ENCODE measurements around the gene MAN1A1.

DNA sequence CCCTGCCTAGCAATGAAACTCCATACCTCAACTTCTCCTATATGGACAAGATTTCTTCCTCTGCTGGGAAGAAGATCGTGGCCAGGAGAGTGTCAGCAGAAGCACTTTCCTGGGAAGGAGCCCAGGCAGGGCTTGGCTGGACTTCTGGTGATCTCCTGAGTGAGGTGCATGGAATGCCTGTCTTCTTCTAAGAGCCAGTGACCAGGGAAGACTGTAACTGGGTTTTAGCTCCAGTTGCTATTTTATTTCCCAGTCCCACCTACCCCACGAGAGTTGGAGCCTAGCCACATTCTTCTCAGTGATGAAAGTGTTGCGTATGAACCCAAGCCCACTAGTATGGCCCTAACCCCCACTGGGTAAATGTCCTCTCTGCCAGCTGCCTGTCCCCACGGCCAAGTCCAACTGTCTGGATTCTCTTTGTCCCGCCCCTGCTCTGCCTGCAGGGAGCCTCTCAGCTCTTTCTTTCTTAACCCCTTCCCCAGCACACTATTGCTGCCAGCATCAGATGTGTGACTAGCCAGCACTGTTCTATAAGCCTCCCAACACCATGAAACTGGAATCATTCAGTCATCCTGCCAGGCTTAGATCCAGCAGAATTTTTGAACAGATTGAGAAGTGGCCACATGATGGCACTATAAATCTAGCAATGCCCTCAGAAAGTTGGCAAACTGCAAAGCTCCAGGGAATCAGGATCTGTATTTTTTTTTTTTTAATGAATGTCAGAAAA, 201.3 kb downstream of the MAN1A1 start:
- TF ChIP-seq, protein P1, sequence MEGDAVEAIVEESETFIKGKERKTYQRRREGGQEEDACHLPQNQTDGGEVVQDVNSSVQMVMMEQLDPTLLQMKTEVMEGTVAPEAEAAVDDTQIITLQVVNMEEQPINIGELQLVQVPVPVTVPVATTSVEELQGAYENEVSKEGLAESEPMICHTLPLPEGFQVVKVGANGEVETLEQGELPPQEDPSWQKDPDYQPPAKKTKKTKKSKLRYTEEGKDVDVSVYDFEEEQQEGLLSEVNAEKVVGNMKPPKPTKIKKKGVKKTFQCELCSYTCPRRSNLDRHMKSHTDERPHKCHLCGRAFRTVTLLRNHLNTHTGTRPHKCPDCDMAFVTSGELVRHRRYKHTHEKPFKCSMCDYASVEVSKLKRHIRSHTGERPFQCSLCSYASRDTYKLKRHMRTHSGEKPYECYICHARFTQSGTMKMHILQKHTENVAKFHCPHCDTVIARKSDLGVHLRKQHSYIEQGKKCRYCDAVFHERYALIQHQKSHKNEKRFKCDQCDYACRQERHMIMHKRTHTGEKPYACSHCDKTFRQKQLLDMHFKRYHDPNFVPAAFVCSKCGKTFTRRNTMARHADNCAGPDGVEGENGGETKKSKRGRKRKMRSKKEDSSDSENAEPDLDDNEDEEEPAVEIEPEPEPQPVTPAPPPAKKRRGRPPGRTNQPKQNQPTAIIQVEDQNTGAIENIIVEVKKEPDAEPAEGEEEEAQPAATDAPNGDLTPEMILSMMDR (optimal IDR thresholded peaks at IDR 0.05 in 1 of 3, IDR thresholded peaks at IDR 0.05 in 1 of 3, conservative IDR thresholded peaks at IDR 0.05 in 1 of 3; ENCODE audit: extremely low read depth in 1 of 3, insufficient read depth in 2 of 3, low read length in 3 of 3) = peak; percentile 41 to 73 (median 64)
- TF ChIP-seq EZH2 (IDR thresholded peaks at IDR 0.05; ENCODE audit: low read length) = no peak

Measured in keratinocyte (primary cell).